ENCODE results near the gene AJAP1.

DNA sequence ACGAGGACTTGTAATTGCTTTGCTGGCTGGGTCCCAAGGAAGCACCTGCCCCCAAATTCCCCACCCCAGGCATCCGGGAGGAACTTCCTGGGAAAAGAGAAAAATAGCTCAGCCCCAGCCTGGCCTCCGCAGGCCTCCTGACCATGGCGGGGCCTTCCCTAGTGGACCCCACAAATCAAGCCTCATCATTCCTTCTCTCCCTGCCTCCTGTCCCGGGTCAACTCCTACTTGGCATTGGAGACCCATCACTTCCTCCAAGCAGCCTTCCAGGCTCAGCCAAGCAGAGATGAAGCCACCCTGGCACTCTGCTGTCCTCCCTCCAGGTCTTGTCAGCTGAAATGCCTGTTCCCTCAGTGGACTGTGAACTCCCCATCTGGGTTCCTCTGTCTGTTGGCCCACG, 38.0 kb downstream of the AJAP1 start:
- TF ChIP-seq, protein P1, sequence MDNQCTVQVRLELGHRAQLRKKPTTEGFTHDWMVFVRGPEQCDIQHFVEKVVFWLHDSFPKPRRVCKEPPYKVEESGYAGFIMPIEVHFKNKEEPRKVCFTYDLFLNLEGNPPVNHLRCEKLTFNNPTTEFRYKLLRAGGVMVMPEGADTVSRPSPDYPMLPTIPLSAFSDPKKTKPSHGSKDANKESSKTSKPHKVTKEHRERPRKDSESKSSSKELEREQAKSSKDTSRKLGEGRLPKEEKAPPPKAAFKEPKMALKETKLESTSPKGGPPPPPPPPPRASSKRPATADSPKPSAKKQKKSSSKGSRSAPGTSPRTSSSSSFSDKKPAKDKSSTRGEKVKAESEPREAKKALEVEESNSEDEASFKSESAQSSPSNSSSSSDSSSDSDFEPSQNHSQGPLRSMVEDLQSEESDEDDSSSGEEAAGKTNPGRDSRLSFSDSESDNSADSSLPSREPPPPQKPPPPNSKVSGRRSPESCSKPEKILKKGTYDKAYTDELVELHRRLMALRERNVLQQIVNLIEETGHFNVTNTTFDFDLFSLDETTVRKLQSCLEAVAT (IDR thresholded peaks at IDR 0.05) = no peak
- TF ChIP-seq, protein P2, sequence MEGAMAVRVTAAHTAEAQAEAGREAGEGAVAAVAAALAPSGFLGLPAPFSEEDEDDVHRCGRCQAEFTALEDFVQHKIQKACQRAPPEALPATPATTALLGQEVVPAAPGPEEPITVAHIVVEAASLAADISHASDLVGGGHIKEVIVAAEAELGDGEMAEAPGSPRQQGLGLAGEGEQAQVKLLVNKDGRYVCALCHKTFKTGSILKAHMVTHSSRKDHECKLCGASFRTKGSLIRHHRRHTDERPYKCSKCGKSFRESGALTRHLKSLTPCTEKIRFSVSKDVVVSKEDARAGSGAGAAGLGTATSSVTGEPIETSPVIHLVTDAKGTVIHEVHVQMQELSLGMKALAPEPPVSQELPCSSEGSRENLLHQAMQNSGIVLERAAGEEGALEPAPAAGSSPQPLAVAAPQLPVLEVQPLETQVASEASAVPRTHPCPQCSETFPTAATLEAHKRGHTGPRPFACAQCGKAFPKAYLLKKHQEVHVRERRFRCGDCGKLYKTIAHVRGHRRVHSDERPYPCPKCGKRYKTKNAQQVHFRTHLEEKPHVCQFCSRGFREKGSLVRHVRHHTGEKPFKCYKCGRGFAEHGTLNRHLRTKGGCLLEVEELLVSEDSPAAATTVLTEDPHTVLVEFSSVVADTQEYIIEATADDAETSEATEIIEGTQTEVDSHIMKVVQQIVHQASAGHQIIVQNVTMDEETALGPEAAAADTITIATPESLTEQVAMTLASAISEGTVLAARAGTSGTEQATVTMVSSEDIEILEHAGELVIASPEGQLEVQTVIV (IDR thresholded peaks at IDR 0.05; ENCODE audit: borderline replicate concordance, partially characterized antibody) = no peak
